Stomach (tissue), 9 donors: ENCODE results near the gene EFNB1. TPM values are rescaled to one million over a fixed set of nuclear protein-coding genes. Genes with fewer than 3 reads are reported as not detected.
"Not testable (repeated sequence)": the region's sequence is repeated elsewhere in the genome, so short reads cannot be mapped to it uniquely, and the experiment has no call there.

ENCODE experiments used
- DNase-seq, 2 donors: peaks; one replicate each; pipeline versions ENCODE4 v3.0.0 to v3.0.0-alpha.2; 2013 to 2019
- H3K27ac ChIP-seq, 5 donors: fragments of 200-600 bp in 4 of 5; sonication (generic) in 4 of 5; one replicate each; pipeline ENCODE4 v1.5.1; 2013 to 2019; ENCODE audit warnings: mild to moderate bottlenecking in 1 of 5, moderate library complexity in 1 of 5
- H3K27me3 ChIP-seq, 3 donors: fragments of 200-600 bp; sonication (generic); one replicate each; pipeline ENCODE4 v1.5.1; 2017 to 2019; ENCODE audit warnings: mixed run types in 1 of 3
- H3K36me3 ChIP-seq, 4 donors: fragments of 200-600 bp; sonication (generic); 1 replicate in 3 of 4; 2 replicates in 1 of 4; pipeline ENCODE4 v1.5.1; 2016 to 2019
- H3K4me1 ChIP-seq, 4 donors: fragments of 200-600 bp; sonication (generic); one replicate each; pipeline ENCODE4 v1.5.1; 2016 to 2019
- H3K4me3 ChIP-seq, 4 donors: fragments of 200-600 bp; sonication (generic) in 3 of 4; one replicate each; pipeline ENCODE4 v1.5.1; 2016 to 2019; ENCODE audit warnings: mild to moderate bottlenecking in 1 of 4
- H3K9me3 ChIP-seq, 4 donors: fragments of 200-600 bp; sonication (generic); one replicate each; pipeline ENCODE4 v1.5.1; 2016 to 2019
- CTCF ChIP-seq, 7 experiments: fragments of 450-650 bp in 4 of 7; fragments of 200-600 bp in 3 of 7; sonication (generic) in 3 of 7; IDR thresholded peaks; one replicate each; pipeline ENCODE4 v1.5.1; 2016 to 2019; ENCODE audit warnings: antibody characterized with exemption in 7 of 7, control low read depth in 2 of 7, mild to moderate bottlenecking in 1 of 7
- EP300 ChIP-seq: sonication (generic); formaldehyde crosslinking; IDR thresholded peaks from one replicate; pipeline ENCODE4 v1.6.1; 2017; ENCODE audit warnings: antibody characterized with exemption
- POLR2A ChIP-seq, 4 donors: fragments of 450-650 bp; IDR thresholded peaks; one replicate each; pipeline ENCODE4 v1.6.1; 2016; ENCODE audit warnings: antibody characterized with exemption in 4 of 4, control low read depth in 2 of 4, mild to moderate bottlenecking in 1 of 4, moderate library complexity in 1 of 4
- POLR2AphosphoS5 ChIP-seq, 3 donors: sonication (generic); formaldehyde crosslinking; IDR thresholded peaks; one replicate each; pipeline ENCODE4 v1.6.1; 2016; ENCODE audit warnings: antibody characterized with exemption in 3 of 3
- WGBS, 5 donors: extraction: QIAGEN DNeasy Blood & Tissue Kit in 3 of 5; methylation state at CpG; one replicate each; pipeline versions ENCODE4 v1.1.5 to v1.1.7; 2013 to 2018; 5-methylcytosine and 5-hydroxymethylcytosine counted together
- intact Hi-C: fragments of 100-400 bp; cut with DNase I; formaldehyde crosslinking; loops from one replicate; pipeline ENCODE4 v1.15.1; 2023; ENCODE audit warnings: low total_unique reads
- polyA plus RNA-seq, 3 donors: library from polyadenylated mRNA; stranded (reverse); fragments of 200-250 nt; gene quantifications; one replicate each; pipeline ENCODE4 v1.2.3, GENCODE V29; 2013
- total RNA-seq, 5 donors: library from RNA; depleted of rRNA; stranded (reverse); fragments of >200 nt; gene quantifications; one replicate each; pipeline versions ENCODE4 v1.1.0 to v1.2.3, GENCODE V29; 2014 to 2016
- donor health status: healthy with polysubstance abuse.
- donor health status: Bipolar disorder and iron deficiency.
- donor health status: healthy.

EFNB1 gene
- total and polyA plus RNA-seq, 8 donors: 5.8 to 160 (median 20.0) TPM

- H3K27ac ChIP-seq: no peak overlapping the region
- no peak overlapping the region for H3K4me3 ChIP-seq
- H3K36me3 ChIP-seq: no peaks in the 10 kb centered on the region
- 80 to 100% (median 82%) methylated on average over 1 of the region's 1 CpG for WGBS, 5 donors
- H3K27me3 ChIP-seq: peaks cover 0 to 8% (median 6%) of the 10 kb centered on the region in 3 donors
- no peaks in the 10 kb centered on the region for H3K9me3 ChIP-seq
- H3K4me1 ChIP-seq: no peaks in the 10 kb centered on the region
- intact Hi-C loops: no loop called here
- no peak for TF ChIP-seq EP300
- TF ChIP-seq POLR2AphosphoS5 (IDR thresholded peaks at IDR 0.05): no peak
- TF ChIP-seq CTCF (IDR thresholded peaks at IDR 0.05): no peak
- TF ChIP-seq POLR2A (IDR thresholded peaks at IDR 0.05): no peak
- no peak for DNase-seq
These were observed 36.7 kb upstream of the EFNB1 start for GRCh38 chrX:68792083-68792482.

- Histone ChIP-seq H3K27me3 (peaks cover 0 to 11% (median 8%) of the 10 kb centered on the region in 3 donors), H3K27ac (no peak overlapping the region), H3K4me3 (no peak overlapping the region), H3K4me1 (no peaks in the 10 kb centered on the region), H3K36me3 (no peaks in the 10 kb centered on the region), H3K9me3 (peaks cover 0 to 20% (median 13%) of the 10 kb centered on the region in 4 donors)
- DNase-seq: no peak
- 36 to 65% (median 48%) methylated on average over 4 of the region's 4 CpGs for WGBS, 5 donors
- no peak for TF ChIP-seq POLR2AphosphoS5 (IDR thresholded peaks at IDR 0.05)
- TF ChIP-seq POLR2A (IDR thresholded peaks at IDR 0.05): no peak
- no peak for TF ChIP-seq EP300
- no peak for TF ChIP-seq CTCF (IDR thresholded peaks at IDR 0.05)
- intact Hi-C loops: no loop called here
These were observed 34.4 kb upstream of the EFNB1 start for GRCh38 chrX:68794461-68794860.

- no peaks in the 10 kb centered on the region for H3K4me1 ChIP-seq
- DNase-seq: no peak
- intact Hi-C loops: no loop called here
- no peak overlapping the region for H3K4me3 ChIP-seq
- 71 to 87% (median 74%) methylated on average over 3 of the region's 3 CpGs for WGBS, 5 donors
- no peak for TF ChIP-seq POLR2AphosphoS5 (IDR thresholded peaks at IDR 0.05)
- H3K27ac ChIP-seq: no peak overlapping the region
- H3K27me3 ChIP-seq: peaks cover 0 to 11% (median 8%) of the 10 kb centered on the region in 3 donors
- H3K9me3 ChIP-seq: peaks cover 0 to 30% (median 15%) of the 10 kb centered on the region in 4 donors
- H3K36me3 ChIP-seq: no peaks in the 10 kb centered on the region
These were observed 33.1 kb upstream of the EFNB1 start for GRCh38 chrX:68795741-68796140.

- intact Hi-C loops: not testable (repeated sequence)
These were observed 30.4 kb upstream of the EFNB1 start for GRCh38 chrX:68798400-68798799.

GRCh38 chrX:68801737-68802290 lies 27.0 kb upstream of the EFNB1 start:
- TF ChIP-seq EP300 (no peak), POLR2AphosphoS5 (IDR thresholded peaks at IDR 0.05) (no peak), CTCF (IDR thresholded peaks at IDR 0.05) (no peak), POLR2A (IDR thresholded peaks at IDR 0.05) (no peak)
- DNase-seq: no peak
- Histone ChIP-seq H3K27ac (no peak overlapping the region), H3K9me3 (peaks cover 0 to 30% (median 15%) of the 10 kb centered on the region in 4 donors), H3K36me3 (no peaks in the 10 kb centered on the region), H3K27me3 (peaks cover 0 to 14% (median 0%) of the 10 kb centered on the region in 3 donors), H3K4me1 (no peaks in the 10 kb centered on the region), H3K4me3 (no peak overlapping the region)
- 60 to 81% (median 75%) methylated on average over 2 to 4 of the region's 4 CpGs for WGBS, 5 donors
- intact Hi-C loops: no loop called here

More at GRCh38 chrX:68798400-68798799, 30.4 kb upstream of the EFNB1 start:
- not testable (repeated sequence) for DNase-seq, H3K27ac ChIP-seq, H3K4me1 ChIP-seq, H3K36me3 ChIP-seq, H3K4me3 ChIP-seq
- Histone ChIP-seq H3K27me3 (peaks cover 0 to 13% (median 6%) of the 10 kb centered on the region in 3 donors), H3K9me3 (peaks cover 0 to 30% (median 15%) of the 10 kb centered on the region in 4 donors)
